Pons (tissue), 1 donor: Measurements from ENCODE around the gene CHAC1.

Experiments used
- DNase-seq: peaks from one replicate; pipeline ENCODE4 v3.0.0-alpha.2; 2016; ENCODE audit warnings: low spot score

CHAC1 gene

GRCh38 chr15:40952901-40953712 lies at the start of gene CHAC1:
Gene CHAC1 (plus strand): TSS chr15:40953471. CDS start chr15:40953584, 113 bp downstream.
- peak; percentile 92 for DNase-seq

- DNase-seq, result no peak
These were observed 48.6 kb upstream of the CHAC1 start for GRCh38 chr15:40904552-40905201.

GRCh38 chr15:40906091-40906990 lies 46.9 kb upstream of the CHAC1 start:
- peak; percentile 70 for DNase-seq

GRCh38 chr15:40906991-40907802 lies 46.1 kb upstream of the CHAC1 start:
- no peak for DNase-seq

GRCh38 chr15:40908095-40908494 lies 45.2 kb upstream of the CHAC1 start:
- DNase-seq, result no peak

GRCh38 chr15:40909662-40910630 lies 43.3 kb upstream of the CHAC1 start:
- no peak for DNase-seq

- no peak for DNase-seq
These were observed 42.1 kb upstream of the CHAC1 start for GRCh38 chr15:40911141-40911540.

- no peak for DNase-seq
These were observed 41.6 kb upstream of the CHAC1 start for GRCh38 chr15:40911693-40912092.

GRCh38 chr15:40912478-40912877 lies 40.8 kb upstream of the CHAC1 start:
- no peak for DNase-seq

GRCh38 chr15:40914013-40914412 lies 39.3 kb upstream of the CHAC1 start:
- no peak for DNase-seq

GRCh38 chr15:40914486-40914885 lies 38.8 kb upstream of the CHAC1 start:
- no peak for DNase-seq

- DNase-seq, result no peak
These were observed 38.1 kb upstream of the CHAC1 start for GRCh38 chr15:40915116-40915661.

GRCh38 chr15:40915679-40916078 lies 37.6 kb upstream of the CHAC1 start:
- no peak for DNase-seq

- DNase-seq, result no peak
These were observed 35.7 kb upstream of the CHAC1 start for GRCh38 chr15:40917585-40917984.

GRCh38 chr15:40918146-40918798 lies 35.0 kb upstream of the CHAC1 start:
- no peak for DNase-seq

- no peak for DNase-seq
These were observed 34.4 kb upstream of the CHAC1 start for GRCh38 chr15:40918799-40919392.

- no peak for DNase-seq
These were observed 31.2 kb upstream of the CHAC1 start for GRCh38 chr15:40921949-40922607.

- DNase-seq, result no peak
These were observed 30.7 kb upstream of the CHAC1 start for GRCh38 chr15:40922608-40923005.

GRCh38 chr15:40923551-40923950 lies 29.7 kb upstream of the CHAC1 start:
- no peak for DNase-seq
